NCI-H146 (cell line): Measurements from ENCODE around the gene RPSA.
"Not testable (repeated sequence)": the region's sequence is repeated elsewhere in the genome, so short reads cannot be mapped to it uniquely, and the experiment has no call there.

Experiments
- DNase-seq: peaks from one replicate; lab custom pipeline; 2025; lab: John Stamatoyannopoulos, UW

RPSA gene

DNA sequence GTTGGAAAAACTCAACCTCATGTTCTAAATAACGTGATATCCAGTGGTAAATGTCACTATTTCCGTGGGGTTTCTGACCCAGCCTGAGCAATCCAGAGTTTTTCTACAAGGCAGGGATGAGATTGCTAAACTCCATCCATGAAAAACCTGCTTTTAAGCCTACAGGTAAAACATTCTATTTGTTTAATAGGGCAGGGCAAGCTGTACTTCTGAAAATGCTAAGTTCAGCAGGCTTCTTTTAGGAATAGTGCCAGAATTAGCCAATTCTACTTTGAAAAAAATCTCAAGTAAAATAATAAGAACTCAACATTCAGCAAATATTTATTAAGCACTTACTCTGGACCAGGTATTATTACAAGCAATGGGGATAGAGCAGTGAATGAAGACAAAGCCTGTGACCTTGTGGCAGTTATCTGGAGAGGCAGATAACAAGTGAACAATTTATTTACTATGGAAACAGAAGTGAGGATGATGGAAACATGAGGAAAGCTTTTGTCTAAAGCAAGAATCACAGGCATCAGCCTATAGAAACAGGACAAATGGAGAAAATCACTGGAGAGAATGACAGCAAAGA lies 13.3 kb downstream of the RPSA start:
- DNase-seq, result peak; percentile 17

DNA sequence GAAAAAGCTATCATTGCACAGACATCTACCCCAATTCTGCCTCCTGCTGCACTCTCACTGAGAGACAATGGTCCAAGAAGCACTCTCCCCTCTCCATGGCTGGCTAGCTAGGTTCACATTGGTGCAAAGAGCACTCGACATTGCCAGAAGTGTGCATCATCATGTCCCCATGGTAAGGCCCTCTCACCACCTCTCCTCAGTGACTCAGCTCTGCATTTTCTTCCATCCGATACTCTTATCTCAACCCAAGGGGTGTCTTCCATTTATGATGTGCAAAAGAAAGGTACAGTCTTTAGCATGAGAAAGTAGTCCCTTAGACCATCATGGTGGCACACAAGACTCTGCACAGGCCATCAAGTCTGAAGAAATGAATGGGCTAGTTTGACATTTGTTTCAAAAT lies 14.0 kb downstream of the RPSA start:
- DNase-seq, result no peak

DNA sequence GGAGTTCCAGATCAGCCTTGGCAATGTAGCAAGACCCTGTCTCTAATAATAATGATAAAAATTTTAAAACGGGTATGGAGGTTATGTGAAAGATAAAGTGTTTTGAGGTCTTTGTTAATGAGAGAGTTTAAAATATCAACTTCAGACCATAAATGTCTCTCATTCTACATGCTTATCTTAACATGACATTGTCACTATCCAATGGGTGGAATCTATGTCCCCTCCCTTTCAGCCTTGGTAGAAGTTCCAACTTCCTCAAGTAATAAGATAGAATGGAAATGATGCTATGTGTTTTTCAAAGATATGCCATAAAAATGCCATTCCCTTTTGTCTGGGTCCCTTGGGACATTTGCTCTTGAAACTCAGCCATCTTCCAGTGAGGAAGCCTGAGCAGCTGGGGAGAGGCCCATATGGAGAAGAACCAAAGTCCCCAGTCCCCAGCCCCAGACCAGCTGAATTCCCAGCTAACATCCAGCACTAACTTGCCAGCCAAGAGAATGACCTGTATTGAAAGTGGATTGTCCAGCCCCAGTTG lies 17.0 kb downstream of the RPSA start:
- DNase-seq, result no peak

DNA sequence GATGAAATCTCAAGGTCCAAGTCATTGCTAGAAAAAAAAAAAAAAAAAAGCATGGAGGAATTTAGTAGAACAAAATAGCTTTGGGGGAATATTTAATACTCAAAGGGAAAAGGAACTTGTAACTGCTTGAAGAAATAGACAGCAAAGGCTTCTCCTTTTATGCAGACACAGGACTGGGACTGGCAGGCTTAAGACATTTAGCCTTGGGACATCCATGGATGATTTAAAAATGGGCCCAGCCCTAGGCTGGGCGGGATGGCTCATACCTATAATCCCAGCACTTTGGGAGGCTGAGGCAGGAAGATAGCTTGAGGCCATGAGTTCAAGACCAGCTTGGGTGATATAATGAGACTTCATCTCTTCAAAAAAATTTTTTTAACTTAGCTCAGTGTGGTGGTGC lies 19.8 kb downstream of the RPSA start:
- no peak for DNase-seq

DNA sequence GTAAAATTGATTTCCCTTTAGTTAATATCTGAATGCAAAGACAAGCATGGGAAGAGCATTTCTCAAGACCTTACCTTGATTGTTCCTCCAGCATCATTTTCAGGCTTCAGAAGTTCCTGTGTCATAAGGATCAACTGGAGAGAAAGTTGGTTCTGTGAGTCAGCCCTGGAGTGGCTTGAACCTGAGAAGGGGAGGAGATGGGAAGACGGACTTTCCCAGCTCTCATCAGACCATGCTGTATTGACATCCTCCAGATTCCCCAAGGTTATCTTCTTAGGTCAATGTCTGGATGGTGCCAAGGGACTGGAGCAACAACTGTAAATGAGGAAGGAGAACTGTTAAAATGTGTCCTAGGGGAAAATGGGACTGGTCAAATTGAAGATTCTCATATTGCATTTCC lies 21.0 kb downstream of the RPSA start:
- DNase-seq, result no peak

DNA sequence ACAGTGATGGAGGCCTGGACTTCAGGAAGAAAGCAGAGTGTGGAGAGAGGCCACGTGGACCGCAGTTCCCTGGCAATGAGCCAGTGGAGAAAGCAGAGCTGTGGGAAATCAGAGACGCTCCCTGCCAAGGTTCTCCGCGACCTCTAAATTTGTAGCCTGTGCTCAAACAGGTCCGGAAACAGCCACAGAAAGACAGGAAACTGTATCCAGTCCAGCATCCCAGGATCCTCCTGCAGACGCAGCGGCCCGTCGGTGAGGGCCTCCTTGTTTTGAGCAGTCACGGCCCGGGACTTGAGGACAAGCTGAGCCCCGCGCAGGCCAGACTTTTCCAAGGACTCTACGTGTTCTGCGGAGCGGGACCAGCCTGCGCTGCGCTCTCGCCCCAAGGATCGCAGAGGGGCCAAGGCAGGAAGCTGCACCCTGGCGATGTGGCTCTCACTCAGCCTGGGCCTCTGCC lies 22.3 kb downstream of the RPSA start:
- DNase-seq, result peak; percentile 13

DNA sequence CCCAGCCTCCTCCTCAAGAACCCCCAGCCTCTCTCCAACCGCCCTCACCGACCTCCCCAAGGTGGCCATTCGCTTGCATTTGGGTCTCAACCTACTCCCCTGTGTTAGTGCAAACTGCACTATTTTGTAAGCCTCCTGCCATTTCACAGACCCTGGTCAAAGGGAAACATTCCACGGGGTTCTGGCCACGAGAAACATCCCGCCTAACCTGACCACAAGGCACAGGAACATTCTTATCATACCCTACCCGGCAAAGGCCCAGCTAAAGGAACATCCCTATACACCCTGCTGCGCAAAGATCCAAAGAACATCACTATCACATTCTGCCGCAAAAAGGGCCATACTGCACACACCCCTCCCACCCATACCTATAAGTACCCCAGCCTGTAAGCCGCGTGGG lies 22.9 kb downstream of the RPSA start:
- DNase-seq, result no peak

DNA sequence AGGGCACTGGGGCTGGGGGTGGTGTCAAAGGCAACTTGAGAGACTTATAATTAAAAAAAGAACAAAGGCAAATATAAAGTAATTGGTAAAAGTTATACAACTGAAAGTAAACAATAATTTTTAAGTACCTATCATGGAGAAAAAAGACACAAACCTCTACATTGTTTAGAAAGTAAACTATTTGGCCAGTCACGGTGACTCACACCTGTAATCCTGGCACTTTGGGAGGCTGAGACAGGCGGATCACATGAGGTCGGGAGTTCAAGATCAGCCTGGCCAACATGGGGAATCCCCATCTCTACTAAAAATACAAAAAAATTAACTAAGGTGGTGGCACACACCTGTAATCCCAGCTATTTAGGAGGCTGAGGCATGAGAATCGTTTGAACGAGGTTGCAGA lies 25.8 kb downstream of the RPSA start:
- DNase-seq, result no peak

DNA sequence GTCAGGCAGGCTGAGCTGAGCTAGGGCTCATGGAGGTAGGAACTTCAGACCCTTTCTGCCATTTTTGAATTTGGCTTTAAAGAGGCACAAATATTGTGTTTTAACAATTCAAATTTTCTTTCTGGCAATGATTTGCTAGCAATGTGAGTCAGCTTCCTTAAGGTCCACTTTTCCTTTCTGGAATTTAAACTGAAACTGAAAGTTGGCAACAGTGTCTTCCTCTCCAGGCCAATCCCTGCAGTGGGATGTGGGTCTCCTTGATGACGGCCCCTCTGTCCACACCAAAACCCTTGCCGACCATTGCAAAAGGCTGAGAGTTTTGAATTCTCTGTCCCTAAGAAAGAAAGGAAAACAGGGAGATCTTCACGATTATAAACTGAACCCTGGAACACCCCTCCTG lies 27.1 kb downstream of the RPSA start:
- DNase-seq, result no peak

DNA sequence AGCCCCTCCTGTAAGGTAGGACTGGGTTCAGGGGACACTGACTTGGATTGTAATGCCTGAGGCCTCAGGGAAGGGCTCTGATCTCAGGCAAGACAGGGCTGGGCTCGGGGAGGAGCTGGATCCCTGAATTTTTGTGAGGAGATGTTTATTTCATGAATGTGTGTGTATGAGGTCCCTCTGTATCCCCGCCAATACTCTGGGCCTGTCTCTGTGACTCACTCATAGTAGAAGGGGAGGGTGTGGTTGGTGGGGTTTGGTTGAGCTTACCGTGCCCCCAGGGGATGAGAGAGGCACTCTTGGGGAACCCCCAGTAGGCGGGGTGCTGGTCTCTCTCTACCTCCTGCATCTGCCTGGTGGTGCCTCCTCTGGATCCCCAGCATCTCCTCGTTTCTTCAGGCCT lies 28.1 kb downstream of the RPSA start:
- DNase-seq, result no peak

DNA sequence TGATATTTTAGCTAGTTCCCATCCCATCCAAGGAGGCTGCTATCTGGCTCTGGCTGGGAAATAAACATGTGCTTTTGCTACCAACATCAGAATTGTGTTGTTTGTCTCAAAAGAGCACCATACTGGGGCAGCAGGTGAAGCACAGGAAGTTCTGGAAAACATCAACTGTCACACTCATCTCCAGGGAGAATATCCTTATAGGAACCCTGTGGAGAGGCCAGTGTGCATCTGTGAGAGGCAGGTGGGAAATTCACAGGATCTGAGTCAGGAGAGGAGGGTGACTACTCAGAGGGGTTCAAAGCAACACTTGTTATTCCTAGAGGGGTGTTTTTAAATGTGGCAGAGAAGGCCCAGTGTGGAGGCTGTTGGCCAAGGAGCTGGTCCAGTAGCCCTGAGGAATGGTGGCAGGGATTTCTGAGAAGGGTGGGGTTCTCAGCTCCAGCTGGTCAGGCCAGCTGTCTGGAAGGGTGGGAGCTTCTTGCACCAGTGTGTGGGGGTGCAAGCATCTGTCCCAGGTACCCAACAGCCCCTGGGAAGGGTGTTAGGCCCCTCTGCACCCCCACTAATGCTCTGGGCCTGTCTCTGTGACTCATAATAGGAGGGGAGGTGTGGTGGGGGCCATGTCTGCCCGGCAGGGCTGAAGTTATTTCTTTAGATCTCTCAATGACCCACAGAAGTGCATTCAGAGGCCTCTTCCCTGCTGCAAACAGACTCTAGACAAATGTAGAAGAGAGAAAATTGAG lies 28.7 kb downstream of the RPSA start:
- peak; percentile 39 for DNase-seq

DNA sequence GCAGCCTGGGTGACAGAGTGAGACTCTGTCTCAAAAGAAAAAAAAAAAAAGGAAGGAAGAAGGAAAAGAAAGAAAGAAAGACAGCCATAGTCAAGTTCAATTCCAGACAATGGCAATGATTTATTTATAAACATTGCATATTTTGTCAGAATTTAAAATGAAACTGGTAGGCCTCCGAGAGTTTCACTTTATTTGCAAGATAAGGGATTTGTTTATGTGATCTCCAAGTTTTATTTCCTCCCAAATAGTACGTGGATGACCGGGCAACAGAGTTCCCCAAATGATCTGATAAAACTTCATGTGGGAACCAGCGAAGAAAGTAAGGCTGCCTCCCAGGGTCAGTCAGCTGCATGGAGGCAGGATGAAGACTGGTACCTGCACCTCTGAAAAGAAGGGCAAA lies 32.4 kb downstream of the RPSA start:
- DNase-seq, result no peak

DNA sequence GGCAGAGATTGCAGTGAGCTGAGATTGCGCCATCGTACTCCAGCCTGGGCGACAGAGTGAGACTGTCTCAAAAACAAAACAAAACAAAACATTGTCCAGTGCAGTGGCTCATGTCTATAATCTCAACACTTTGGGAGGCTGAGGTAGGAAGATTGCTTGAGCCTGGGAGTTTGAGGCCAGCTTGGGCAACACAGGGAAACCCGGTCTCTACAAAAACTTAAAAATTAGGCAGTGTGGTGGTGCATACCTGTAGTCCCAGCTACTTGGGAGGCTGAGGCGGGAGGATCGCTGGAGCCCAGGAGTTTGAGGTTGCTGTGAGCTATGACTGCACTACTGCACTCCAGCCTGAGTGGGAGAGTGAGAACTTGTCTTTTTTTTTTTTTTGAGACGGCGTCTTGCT lies 33.8 kb downstream of the RPSA start:
- DNase-seq, result no peak

DNA sequence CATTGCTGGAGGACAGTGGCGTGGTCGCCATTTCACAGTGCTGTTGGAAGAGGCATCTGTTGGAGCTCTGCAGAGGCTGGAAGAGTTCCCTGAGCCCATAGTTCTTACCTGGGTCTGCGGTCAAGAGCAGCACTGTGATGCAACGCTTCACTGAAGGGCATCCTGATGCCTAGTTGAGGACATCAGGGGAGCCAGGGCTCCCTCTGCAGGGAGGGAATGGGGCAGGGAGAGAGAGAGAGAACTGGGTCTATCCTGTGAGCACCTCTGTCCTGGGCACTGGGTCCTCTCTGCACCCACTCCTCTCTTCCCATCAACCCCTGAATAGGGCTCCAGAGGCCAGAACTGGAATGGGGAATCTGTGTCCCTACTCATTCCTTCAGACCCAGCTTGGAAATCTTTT lies 37.0 kb downstream of the RPSA start:
- DNase-seq, result peak; percentile 5

DNA sequence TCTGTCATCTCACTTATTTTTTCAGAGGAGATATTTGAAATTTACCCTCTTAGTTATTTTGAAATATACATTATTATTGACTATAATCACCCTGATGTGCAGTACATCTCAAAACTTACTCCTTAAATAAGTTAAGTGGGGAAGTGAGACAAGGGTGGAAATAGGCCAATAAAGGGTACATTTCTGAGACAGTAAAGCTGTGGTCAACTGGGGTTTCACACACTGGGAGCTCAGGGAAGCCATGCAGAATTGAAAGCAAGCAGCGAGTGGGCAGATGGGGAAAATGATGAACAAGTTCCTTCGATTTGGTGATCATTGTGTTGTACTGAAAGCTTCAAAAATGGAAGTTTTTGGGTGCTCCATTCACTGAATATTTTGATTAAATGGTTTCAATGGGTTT lies 39.4 kb downstream of the RPSA start:
- DNase-seq, result no peak

DNA sequence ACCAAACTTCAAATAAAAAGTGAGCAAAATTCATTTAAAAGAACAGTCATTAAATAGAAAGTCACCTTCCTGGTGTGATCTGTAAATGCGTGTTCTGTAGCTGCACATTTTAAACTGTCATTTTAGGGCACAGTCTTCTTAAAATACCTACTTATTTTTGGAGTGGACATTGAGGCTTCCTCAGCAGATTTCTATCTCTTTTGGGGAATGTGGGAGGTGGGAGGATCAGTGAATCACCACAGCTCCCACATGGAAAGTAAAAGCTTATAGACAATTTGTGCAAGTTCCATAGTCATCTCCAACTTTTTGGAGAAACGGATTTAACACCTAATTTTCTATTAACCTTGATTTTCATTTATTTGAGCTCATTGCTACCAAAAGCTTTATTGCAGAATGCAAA lies 39.9 kb downstream of the RPSA start:
- DNase-seq, result no peak

DNA sequence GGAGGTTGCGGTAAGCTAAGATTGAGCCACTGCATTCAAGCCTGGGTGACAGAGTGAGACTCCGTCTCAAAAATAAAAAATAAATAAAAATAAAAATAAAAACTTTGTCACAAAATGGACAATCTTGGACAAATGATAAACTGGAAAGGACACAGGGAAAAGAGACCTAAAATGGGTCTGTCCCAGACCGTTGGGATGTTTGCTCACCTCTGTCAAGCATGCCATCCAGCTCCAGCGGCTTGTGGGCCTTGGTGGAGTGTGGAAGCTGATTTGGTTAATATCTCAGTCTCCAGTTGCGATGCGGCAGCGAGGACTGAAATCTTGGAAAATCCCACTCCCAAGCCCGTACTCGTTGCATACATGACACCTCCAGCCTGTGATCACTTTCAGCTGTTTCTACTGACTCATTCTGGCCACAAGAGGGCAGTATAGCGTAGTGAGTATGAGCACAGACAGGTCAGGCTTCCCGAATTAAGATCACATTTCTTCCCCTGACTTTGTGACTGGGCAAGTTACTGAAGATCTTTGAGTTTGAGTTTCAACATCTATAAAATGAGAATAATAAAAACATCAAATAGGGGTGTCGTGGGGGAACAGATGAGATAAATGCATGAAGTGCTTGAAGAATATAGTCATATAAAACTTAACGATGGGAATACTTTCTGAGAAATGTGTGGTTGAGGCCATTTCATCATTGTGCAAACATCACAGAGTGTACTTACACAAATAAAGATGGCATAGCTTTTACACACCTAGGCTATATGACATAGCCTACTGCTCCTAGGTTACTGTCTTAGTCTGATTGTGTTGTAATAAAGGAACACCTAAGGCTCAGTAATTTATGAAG lies 41.3 kb downstream of the RPSA start:
- DNase-seq, result peak; percentile 60

DNA sequence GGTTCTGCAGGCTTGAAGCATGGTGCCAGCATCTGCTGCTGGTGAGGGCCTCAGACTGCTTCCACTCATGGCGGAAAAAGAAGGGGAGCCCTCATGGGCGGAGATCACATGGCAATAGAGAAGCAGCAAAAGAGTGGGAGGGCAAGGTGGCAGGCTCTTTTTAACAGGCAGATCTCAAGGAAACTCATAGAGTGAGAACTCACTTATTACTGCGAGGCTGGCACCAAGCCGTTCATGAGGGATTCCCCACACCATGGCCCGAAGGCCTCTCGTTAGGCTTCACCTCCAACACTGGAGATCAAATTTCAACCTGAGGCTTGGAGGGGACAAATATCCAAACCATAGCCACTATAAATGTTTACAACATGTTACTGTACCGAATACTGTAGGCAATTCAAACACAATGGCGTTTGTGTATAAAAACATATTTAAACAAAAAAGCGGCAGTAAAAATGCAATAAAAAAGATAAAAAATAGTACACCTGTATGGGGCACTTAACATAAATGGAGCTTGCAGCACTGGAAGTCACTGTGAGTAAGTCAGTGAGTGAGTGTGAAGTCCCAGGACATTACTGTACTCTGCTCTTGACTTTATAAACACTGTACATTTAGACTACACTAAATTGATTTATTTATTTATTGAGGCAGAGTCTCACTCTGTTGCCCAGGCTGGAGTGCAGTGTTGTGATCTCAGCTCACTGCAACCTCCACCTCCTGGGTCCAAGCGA lies 42.1 kb downstream of the RPSA start:
- no peak for DNase-seq

DNA sequence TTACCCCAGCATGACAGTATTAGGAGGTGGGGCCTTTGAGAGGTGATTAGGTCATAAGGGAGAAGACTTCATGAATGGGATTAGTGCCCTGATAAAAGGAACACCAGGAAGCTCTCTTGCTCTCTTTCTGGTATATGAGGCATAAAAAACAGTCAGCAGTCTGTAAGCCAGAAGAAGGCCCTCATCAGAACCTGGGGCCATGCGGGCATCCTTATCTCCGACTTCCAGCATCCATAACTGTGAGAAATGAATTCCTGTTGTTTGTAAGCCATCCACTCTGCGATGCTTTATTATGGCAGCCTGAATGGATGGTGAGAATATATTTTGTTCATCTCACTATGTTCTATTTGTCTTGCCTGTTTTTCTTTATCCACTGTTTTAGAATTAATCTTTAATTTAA lies 43.3 kb downstream of the RPSA start:
- DNase-seq, result no peak

DNA sequence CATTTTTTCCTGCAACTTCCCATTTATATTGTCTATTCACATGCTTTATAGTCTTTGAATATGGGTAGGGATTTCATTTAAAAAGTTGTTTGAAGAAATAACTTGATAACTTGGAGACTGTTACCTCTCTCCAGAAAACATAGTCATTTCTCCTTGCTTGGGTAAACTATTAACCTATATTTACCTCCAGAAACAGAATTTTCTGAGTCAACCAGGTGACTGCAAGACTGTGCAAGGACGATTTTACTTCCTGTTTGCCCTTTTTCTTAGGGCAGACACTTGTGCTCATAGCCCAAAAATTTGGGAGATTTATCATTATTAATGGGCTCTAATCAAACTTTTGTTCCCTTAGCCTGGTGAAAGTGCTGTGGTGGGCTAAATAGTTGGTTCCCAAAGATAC lies 46.6 kb downstream of the RPSA start:
- DNase-seq, result no peak

DNA sequence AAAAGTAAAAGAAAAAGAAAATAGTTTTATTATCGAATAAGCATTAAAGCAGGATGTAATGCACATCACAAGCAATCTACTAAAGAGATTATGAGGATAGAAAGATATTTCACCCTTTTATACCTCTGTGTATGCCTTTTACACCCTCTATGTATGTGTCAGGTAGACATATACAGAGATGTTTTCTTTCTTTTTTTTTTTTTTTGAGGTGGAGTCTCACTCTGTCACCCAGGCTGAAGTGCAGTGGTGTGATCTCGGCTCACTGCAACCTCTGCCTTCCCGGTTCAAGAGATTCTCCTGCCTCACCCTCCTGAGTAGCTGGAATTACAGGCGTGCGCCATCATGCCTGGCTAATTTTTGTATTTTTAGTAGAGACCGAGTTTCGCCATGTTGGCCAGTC lies 47.4 kb downstream of the RPSA start:
- not testable (repeated sequence) for DNase-seq

DNA sequence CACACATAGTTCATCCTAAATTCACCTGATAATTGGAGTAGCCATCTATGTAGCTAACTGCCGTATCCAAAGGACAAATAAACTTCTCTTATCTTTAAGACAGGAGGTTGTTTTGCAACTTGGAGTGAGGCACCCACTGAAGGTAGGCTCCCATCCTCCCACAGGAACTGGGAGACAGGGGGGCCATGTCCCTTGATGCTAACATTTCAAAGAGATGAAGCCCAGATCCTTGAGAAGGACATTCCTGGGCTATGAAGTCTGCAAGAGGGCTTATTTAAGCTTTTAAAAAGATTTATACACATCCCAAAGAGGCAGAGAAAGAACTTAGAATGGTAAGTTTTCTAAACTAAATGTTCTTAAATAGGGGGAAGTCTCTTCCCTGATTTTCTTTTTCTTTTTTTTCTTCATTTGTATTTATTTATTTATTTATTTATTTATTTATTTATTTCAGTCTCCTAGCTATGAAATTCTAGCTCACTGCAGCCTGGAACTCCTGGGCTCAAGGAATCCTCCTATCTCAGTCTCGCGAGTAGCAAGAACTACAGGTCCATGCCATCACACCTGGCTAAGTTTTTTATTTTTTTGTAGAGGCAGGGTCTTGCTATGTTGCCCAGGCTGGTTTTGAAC lies 48.2 kb downstream of the RPSA start:
- no peak for DNase-seq
